ENCODE data around the gene ATP9A. TPM values are rescaled to one million over a fixed set of nuclear protein-coding genes. Genes with fewer than 3 reads are reported as not detected.

The ATP9A gene
- total and polyA plus RNA-seq, 2 of the 4 experiments (the other 2 are of a cell fraction), result 10.6 to 22.4 TPM

DNA sequence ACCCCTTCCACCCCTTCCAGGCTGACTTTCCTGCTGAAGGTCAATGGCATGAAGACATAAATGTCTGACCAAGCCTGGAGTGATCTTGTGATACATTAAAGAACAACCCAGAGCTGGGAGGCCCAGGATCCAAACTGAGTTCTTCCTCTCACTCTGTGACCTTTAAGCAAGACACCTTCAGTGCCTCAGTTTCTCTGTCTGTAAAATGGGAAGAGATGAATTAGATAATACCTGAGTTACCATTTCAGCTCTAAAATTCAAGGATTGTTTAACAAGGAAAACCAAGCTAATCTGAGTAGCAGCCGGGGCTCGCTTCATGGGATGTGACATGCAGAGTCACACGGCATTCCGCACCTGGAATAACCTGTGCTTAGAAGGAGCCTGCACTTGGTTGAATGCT, 218.7 kb downstream of the ATP9A start:
- Histone ChIP-seq H4K8ac (ENCODE audit: low read depth in 2 of 2, low read length in 2 of 2) (no peak overlapping the region), H3K27ac (ENCODE audit: insufficient read depth, low read length) (no peak overlapping the region), H4K5ac (ENCODE audit: low read depth, low read length) (no peak overlapping the region), H3K23ac (ENCODE audit: low read depth, low read length) (no peak overlapping the region), H4K20me1 (ENCODE audit: insufficient read depth, low read length) (no peaks in the 10 kb centered on the region), H3K79me1 (ENCODE audit: low read depth in 1 of 2, low read length in 2 of 2) (0 out of 4 replicates have a peak, but pooled peaks cover 0 to 2% of the 10 kb centered on the region in 2 experiments), H2AK5ac (ENCODE audit: low read depth, low read length) (no peak overlapping the region), H3K4me2 (ENCODE audit: low read depth, low read length) (no peak overlapping the region), H3K4ac (ENCODE audit: low read depth, low read length) (no peak overlapping the region), H2BK5ac (ENCODE audit: low read depth, low read length, poor library complexity, severe bottlenecking) (no peak overlapping the region), H3K4me3 (ENCODE audit: insufficient read depth, low read depth, low read length) (no peak overlapping the region), H3K4me1 (ENCODE audit: control insufficient read depth, insufficient read depth, low read length) (no peaks in the 10 kb centered on the region), H2BK20ac (ENCODE audit: low read depth, low read length) (no peak overlapping the region), H3K18ac (ENCODE audit: low read depth, low read length) (no peak overlapping the region), H3K56ac (ENCODE audit: extremely low read depth, insufficient read depth, low read length) (no peak overlapping the region), H3K9ac (ENCODE audit: low read depth, low read length) (no peak overlapping the region), H2AFZ (replicated peaks; ENCODE audit: low read length, poor library complexity) (no peak overlapping the region), H3K36me3 (ENCODE audit: control insufficient read depth, insufficient read depth, low read length) (no peaks in the 10 kb centered on the region), H2AK9ac (replicated peaks; ENCODE audit: low read depth, low read length, poor library complexity) (no peak overlapping the region), H3K9me3 (ENCODE audit: control insufficient read depth, insufficient read depth, low read length) (no peaks in the 10 kb centered on the region), H3K14ac (replicated peaks; ENCODE audit: low read depth, low read length) (no peak overlapping the region), H2BK15ac (ENCODE audit: low read depth, low read length) (no peak overlapping the region), H2BK120ac (ENCODE audit: low read depth, low read length) (no peak overlapping the region), H4K91ac (ENCODE audit: insufficient read depth, low read depth, low read length) (no peak overlapping the region), H3K9me1 (ENCODE audit: insufficient read depth, low read length) (no peaks in the 10 kb centered on the region), H3K27me3 (ENCODE audit: control insufficient read depth, insufficient read depth, low read length) (no peaks in the 10 kb centered on the region)
- intact Hi-C loops (cut with micrococcal nuclease), result no loop called here
- dilution Hi-C loops (cut with HindIII; ENCODE audit: low sequenced_read_pairs, unreplicated experiment), result no loop called here
- CTCF ChIA-PET, result interaction anchor here (0.6 to 0.8 kb wide), 2 partner anchors 8 to 563 kb away, joined by 3 read pairs; no protein-coding TSS in a partner anchor
- TF ChIP-seq FOS (IDR thresholded peaks at IDR 0.05; ENCODE audit: low read depth, low read length) (no peak), POLR2A (IDR thresholded peaks at IDR 0.05; ENCODE audit: low read depth, low read length) (0 out of 2 replicates have a peak, but pooled peaks have one; percentile 13)
- POLR2A ChIA-PET (ENCODE audit: unreplicated experiment), result no interaction called here
- in situ Hi-C loops (cut with MboI; ENCODE audit: low sequenced_read_pairs), result no loop called here
- WGBS, 2 experiments (ENCODE audit: extremely low coverage in 2 of 2, insufficient read length in 1 of 2), result 100% methylated on average over 4 of the region's 4 CpGs; no CpG with 5 or more reads in 1 of the 2 experiments
- DNase-seq (no peak), ATAC-seq (ENCODE audit: low read depth) (no peak)
- no TSS peak for BruUV-seq (replicated peaks)
